SU-DHL-6 (cell line): ENCODE data around the gene PARP12.

Experiments
- H2AFZ ChIP-seq: fragments of 200-600 bp; sonication (generic); 2 replicates; pipeline ENCODE4 v1.6.1; 2014; ENCODE audit warnings: low read depth, mild to moderate bottlenecking, moderate library complexity, mixed read lengths, antibody characterized with exemption, low read length; ENCODE audit not compliant: severe bottlenecking
- H3F3A ChIP-seq: fragments of 200-600 bp; shearing (Covaris generic); 2 replicates; pipeline ENCODE4 v1.6.0; 2016; ENCODE audit warnings: antibody characterized with exemption, mild to moderate bottlenecking; ENCODE audit not compliant: insufficient read depth
- H3K27ac ChIP-seq: fragments of 200-600 bp; sonication (generic); 2 replicates; pipeline ENCODE4 v1.5.1; 2016; ENCODE audit warnings: low read depth, mild to moderate bottlenecking, low read length, moderate library complexity, mixed read lengths
- H3K27me3 ChIP-seq: fragments of 200-600 bp; sonication (generic), shearing (Covaris generic); 2 replicates; pipeline ENCODE4 v1.6.0; 2014; ENCODE audit warnings: mild to moderate bottlenecking, low read length
- H3K36me3 ChIP-seq: fragments of 200-600 bp; sonication (generic); 2 replicates; pipeline ENCODE4 v1.6.1; 2014; ENCODE audit warnings: mild to moderate bottlenecking, low read length, mixed read lengths
- H3K4me2 ChIP-seq: fragments of 300-600, 200-600 bp; shearing (Covaris generic), sonication (generic); 2 replicates; pipeline ENCODE4 v1.6.0; 2014; ENCODE audit warnings: low read length, low read depth, mild to moderate bottlenecking; ENCODE audit not compliant: poor library complexity, severe bottlenecking
- H3K4me3 ChIP-seq: fragments of 200-600 bp; sonication (generic); 2 replicates; pipeline ENCODE4 v1.5.1; 2014; ENCODE audit warnings: antibody characterized with exemption, low read length, mild to moderate bottlenecking, mixed read lengths; ENCODE audit not compliant: insufficient read depth, poor library complexity, severe bottlenecking
- H3K79me2 ChIP-seq: fragments of 200-600 bp; sonication (generic); 2 replicates; pipeline ENCODE4 v1.6.1; 2014; ENCODE audit warnings: mild to moderate bottlenecking, low read length, moderate library complexity; ENCODE audit not compliant: insufficient read depth
- H3K9ac ChIP-seq: fragments of 200-600 bp; sonication (generic); 2 replicates; pipeline ENCODE4 v1.7.0; 2014; ENCODE audit warnings: mild to moderate bottlenecking, low read length
- H3K9me2 ChIP-seq: fragments of 200-600 bp; sonication (generic); replicated peaks from 2 replicates; pipeline ENCODE4 v1.6.1; 2014; ENCODE audit warnings: low read length; ENCODE audit not compliant: insufficient read depth
- H3K9me3 ChIP-seq: fragments of 200-600 bp; sonication (generic); 2 replicates; pipeline ENCODE4 v1.6.1; 2014; ENCODE audit warnings: low read length, mixed read lengths; ENCODE audit not compliant: insufficient read depth
- H4K20me1 ChIP-seq: fragments of 200-600 bp; sonication (generic); 2 replicates; pipeline ENCODE4 v1.6.1; 2014; ENCODE audit warnings: low read depth, mild to moderate bottlenecking, antibody characterized with exemption, low read length, moderate library complexity, mixed read lengths
- EZH2phosphoT487 ChIP-seq: fragments of 200-600 bp; sonication (generic), shearing (Covaris generic); conservative IDR thresholded peaks from 2 replicates; pipeline ENCODE4 v1.6.1; 2018; ENCODE audit warnings: mild to moderate bottlenecking, antibody characterized with exemption, low read length, moderate library complexity, mixed read lengths
- TF ChIP-seq, protein P1 (sequence below): fragments of 200-600 bp; sonication (generic); IDR thresholded peaks from one replicate; pipeline ENCODE4 v1.5.1; 2017; ENCODE audit warnings: antibody characterized with exemption, mild to moderate bottlenecking, low read length, moderate library complexity; ENCODE audit not compliant: insufficient read depth, poor library complexity, severe bottlenecking

Gene PARP12

DNA sequence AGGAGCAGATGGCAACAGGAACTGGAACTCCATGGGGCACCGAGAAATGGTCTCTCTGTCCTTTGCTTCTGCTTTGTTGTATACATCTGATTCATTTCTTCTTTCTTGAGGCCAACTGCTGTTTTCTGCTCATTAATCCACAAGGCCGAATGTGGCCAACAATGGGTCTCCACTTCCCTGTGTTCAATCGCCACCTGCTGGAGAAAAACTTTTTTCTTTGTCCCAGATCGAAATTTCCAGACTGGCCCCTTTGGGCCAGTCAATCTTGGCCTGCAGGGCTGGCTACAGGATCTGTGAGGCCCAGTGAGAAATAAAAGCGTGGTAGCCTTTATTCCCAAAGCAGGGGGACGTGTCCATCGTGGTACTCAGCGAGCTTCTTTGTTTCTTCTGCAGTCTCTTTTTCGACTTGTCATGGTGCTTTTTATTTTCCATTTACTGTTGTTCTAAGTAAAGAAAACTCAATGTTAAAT, 58.8 kb downstream of the PARP12 start:
- Histone ChIP-seq H3K9me3 (no peaks in the 10 kb centered on the region), H3K27ac (no peak overlapping the region), H3K36me3 (no peaks in the 10 kb centered on the region), H3K27me3 (no peaks in the 10 kb centered on the region), H3K9me2 (no peaks in the 10 kb centered on the region), H3K9ac (no peak overlapping the region), H3K4me2 (no peak overlapping the region), H4K20me1 (no peaks in the 10 kb centered on the region), H3K79me2 (no peaks in the 10 kb centered on the region), H2AFZ (no peak overlapping the region), H3F3A (no peaks in the 10 kb centered on the region), H3K4me3 (no peak overlapping the region)
- TF ChIP-seq, protein P1, sequence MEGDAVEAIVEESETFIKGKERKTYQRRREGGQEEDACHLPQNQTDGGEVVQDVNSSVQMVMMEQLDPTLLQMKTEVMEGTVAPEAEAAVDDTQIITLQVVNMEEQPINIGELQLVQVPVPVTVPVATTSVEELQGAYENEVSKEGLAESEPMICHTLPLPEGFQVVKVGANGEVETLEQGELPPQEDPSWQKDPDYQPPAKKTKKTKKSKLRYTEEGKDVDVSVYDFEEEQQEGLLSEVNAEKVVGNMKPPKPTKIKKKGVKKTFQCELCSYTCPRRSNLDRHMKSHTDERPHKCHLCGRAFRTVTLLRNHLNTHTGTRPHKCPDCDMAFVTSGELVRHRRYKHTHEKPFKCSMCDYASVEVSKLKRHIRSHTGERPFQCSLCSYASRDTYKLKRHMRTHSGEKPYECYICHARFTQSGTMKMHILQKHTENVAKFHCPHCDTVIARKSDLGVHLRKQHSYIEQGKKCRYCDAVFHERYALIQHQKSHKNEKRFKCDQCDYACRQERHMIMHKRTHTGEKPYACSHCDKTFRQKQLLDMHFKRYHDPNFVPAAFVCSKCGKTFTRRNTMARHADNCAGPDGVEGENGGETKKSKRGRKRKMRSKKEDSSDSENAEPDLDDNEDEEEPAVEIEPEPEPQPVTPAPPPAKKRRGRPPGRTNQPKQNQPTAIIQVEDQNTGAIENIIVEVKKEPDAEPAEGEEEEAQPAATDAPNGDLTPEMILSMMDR = peak; percentile 32
- TF ChIP-seq EZH2phosphoT487 = no peak

DNA sequence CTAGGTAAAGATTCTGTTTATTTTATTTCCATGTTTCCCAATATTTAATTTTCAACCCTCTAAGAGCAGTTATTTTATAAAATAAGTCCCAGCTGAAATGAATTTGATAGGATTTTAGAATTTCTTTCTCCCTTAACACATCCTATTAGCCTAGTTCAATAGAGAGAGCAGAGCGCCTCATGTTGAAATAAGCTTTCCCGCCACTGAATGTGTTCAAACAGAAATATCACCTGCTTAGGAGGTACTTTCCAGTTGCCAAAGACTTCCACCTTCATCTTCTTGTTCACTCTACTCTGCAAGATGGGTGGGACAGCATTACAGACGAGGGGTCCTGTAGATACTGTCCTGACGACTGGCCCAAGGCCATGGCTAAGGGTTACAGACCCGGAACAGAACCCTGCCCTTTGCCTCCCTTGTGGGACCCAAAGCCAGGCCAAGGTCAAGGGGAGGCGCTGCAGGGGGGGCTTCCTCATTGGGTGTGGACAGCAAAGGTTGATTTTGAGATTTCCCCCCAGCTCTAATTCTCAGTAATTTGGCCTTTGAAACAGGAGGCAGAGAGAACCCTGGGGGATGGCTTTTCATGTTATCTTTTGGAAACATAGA, 62.0 kb downstream of the PARP12 start:
- Histone ChIP-seq H3K9me3 (no peaks in the 10 kb centered on the region), H3K4me2 (no peak overlapping the region), H3K27ac (no peak overlapping the region), H4K20me1 (no peaks in the 10 kb centered on the region), H3K4me3 (no peak overlapping the region), H3K9ac (no peak overlapping the region), H3K36me3 (no peaks in the 10 kb centered on the region), H3K9me2 (no peaks in the 10 kb centered on the region), H3K27me3 (no peaks in the 10 kb centered on the region), H3F3A (no peaks in the 10 kb centered on the region), H2AFZ (no peak overlapping the region), H3K79me2 (no peaks in the 10 kb centered on the region)
- TF ChIP-seq, protein P1 = no peak
- TF ChIP-seq EZH2phosphoT487 = no peak

DNA sequence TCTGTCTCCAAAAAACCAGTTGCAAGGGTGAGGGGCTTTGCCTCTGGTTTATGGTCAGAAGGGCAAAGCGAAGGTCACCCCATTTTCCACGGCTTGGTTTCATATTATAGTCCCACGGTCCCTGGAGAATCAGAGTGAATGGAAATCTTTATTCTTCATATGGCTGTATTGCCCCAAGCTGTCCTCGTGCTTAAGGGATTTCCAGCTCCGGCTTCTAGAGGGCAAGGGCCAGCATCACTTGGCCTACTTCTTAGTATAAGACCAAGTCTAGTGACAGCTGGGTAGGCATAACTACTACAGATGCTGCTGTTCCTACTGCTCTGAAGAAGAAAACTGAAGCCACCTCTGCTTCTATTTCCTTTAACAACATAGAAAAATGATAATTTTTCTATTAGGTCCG, 63.2 kb downstream of the PARP12 start:
- Histone ChIP-seq H3K79me2 (no peaks in the 10 kb centered on the region), H3K9me3 (no peaks in the 10 kb centered on the region), H3F3A (no peaks in the 10 kb centered on the region), H3K9ac (no peak overlapping the region), H2AFZ (no peak overlapping the region), H3K36me3 (no peaks in the 10 kb centered on the region), H3K4me2 (no peak overlapping the region), H4K20me1 (no peaks in the 10 kb centered on the region), H3K27ac (no peak overlapping the region), H3K4me3 (no peak overlapping the region), H3K27me3 (no peaks in the 10 kb centered on the region), H3K9me2 (no peaks in the 10 kb centered on the region)
- TF ChIP-seq, protein P1 = no peak
- TF ChIP-seq EZH2phosphoT487 = no peak
